ENCODE results near the gene P3H2. TPM values are rescaled to one million over a fixed set of nuclear protein-coding genes. Genes with fewer than 3 reads are reported as not detected.
A peak's percentile ranks its signal among the peaks of the same experiment; 100 is the strongest.

P3H2 gene
- total RNA-seq, 2 donors from 2014 or later, result 285 to 322 TPM

- no peak overlapping the region for H3K4me3 ChIP-seq (ENCODE audit: low read length)
- H3K4me1 ChIP-seq (ENCODE audit: control insufficient read depth, insufficient read depth, low read length), result peaks cover 9% of the 10 kb centered on the region
- no peaks in the 10 kb centered on the region for H3K9me3 Mint-ChIP-seq
- DNase-seq, result no peak
- TF ChIP-seq, protein P1, sequence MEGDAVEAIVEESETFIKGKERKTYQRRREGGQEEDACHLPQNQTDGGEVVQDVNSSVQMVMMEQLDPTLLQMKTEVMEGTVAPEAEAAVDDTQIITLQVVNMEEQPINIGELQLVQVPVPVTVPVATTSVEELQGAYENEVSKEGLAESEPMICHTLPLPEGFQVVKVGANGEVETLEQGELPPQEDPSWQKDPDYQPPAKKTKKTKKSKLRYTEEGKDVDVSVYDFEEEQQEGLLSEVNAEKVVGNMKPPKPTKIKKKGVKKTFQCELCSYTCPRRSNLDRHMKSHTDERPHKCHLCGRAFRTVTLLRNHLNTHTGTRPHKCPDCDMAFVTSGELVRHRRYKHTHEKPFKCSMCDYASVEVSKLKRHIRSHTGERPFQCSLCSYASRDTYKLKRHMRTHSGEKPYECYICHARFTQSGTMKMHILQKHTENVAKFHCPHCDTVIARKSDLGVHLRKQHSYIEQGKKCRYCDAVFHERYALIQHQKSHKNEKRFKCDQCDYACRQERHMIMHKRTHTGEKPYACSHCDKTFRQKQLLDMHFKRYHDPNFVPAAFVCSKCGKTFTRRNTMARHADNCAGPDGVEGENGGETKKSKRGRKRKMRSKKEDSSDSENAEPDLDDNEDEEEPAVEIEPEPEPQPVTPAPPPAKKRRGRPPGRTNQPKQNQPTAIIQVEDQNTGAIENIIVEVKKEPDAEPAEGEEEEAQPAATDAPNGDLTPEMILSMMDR (conservative IDR thresholded peaks at IDR 0.05), result no peak
- H3K4me3 Mint-ChIP-seq, result no peak overlapping the region
- peaks cover 47% of the 10 kb centered on the region for H3K36me3 ChIP-seq (ENCODE audit: control insufficient read depth, insufficient read depth, low read length)
- peaks cover 56% of the 10 kb centered on the region for H3K4me1 Mint-ChIP-seq
- H3K27ac Mint-ChIP-seq, result no peak overlapping the region
- H3K9me3 ChIP-seq (ENCODE audit: control insufficient read depth, low read length), result no peaks in the 10 kb centered on the region
- no peak overlapping the region for H3K9ac ChIP-seq (ENCODE audit: extremely low read depth, low read length, poor library complexity, severe bottlenecking)
- WGBS, 2 experiments (ENCODE audit: insufficient coverage in 1 of 2, insufficient read length in 1 of 2), result 75 to 92% methylated on average over 3 to 5 of the region's 5 CpGs
- H3K27ac ChIP-seq (ENCODE audit: low read depth, low read length), result no peak overlapping the region
- no peaks in the 10 kb centered on the region for H3K27me3 ChIP-seq (ENCODE audit: control insufficient read depth, insufficient read depth, low read length, poor library complexity, severe bottlenecking)
- no peaks in the 10 kb centered on the region for H3K36me3 Mint-ChIP-seq (ENCODE audit: low read depth)
- H3K27me3 Mint-ChIP-seq (ENCODE audit: insufficient read depth), result no peaks in the 10 kb centered on the region
Measured at GRCh38 chr3:190040145-190040544, 80.6 kb downstream of the P3H2 start.

DNA sequence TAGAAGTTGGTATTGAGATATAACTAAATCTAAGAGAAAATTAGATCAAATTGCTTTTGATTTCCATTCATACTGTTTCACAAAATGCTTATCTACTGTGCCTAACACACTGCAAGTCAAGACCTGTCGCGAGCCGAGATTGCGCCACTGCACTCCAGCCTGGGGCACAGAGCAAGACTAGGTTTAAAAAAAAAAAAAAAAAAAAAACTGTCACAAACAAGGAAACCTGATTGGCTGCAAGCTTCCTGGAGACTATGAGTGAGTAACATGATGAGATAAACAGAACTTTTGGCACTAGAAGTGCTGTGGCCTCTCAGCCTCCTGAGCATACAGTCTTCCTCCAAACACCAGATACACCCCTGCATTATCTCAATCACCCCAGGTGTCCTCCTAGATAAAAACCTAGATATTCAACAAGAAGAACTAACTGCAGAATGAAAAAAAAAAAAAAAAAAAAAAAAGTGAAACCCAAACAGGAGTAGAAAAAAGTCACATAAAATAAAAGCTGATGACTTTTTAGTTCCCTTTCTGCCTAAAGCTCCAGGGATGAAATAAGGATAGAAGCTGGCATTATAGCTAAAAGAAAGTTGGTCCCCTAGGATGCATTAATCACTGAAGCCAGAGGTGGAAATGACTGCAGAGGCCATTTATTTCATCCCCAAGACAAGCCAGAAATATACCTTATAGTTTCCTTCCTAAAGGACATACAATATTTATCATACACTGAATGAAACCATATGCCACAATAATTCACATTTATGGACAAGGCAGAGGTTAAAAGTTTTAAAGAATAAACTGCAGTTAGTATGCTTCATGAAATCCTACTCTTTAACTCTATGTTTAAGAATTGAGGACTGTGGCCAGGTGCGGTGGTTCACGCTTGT lies 82.4 kb downstream of the P3H2 start:
- no peaks in the 10 kb centered on the region for H3K9me3 ChIP-seq (ENCODE audit: control insufficient read depth, low read length)
- H3K27me3 ChIP-seq (ENCODE audit: control insufficient read depth, insufficient read depth, low read length, poor library complexity, severe bottlenecking), result no peaks in the 10 kb centered on the region
- no peak overlapping the region for H3K4me3 Mint-ChIP-seq
- TF ChIP-seq, protein P1 (conservative IDR thresholded peaks at IDR 0.05), result no peak
- no peak overlapping the region for H3K9ac ChIP-seq (ENCODE audit: extremely low read depth, low read length, poor library complexity, severe bottlenecking)
- peaks cover 56% of the 10 kb centered on the region for H3K4me1 Mint-ChIP-seq
- DNase-seq, result peak; percentile 55
- no peak overlapping the region for H3K27ac ChIP-seq (ENCODE audit: low read depth, low read length)
- no peaks in the 10 kb centered on the region for H3K27me3 Mint-ChIP-seq (ENCODE audit: insufficient read depth)
- no peak overlapping the region for H3K4me3 ChIP-seq (ENCODE audit: low read length)
- peaks cover 5% of the 10 kb centered on the region for H3K36me3 Mint-ChIP-seq (ENCODE audit: low read depth)
- peak overlapping the region; percentile 73 for H3K27ac Mint-ChIP-seq
- 80 to 100% methylated on average over 3 to 6 of the region's 6 CpGs for WGBS, 2 experiments (ENCODE audit: insufficient coverage in 1 of 2, insufficient read length in 1 of 2)
- H3K9me3 Mint-ChIP-seq, result no peaks in the 10 kb centered on the region
- H3K36me3 ChIP-seq (ENCODE audit: control insufficient read depth, insufficient read depth, low read length), result peaks cover 40% of the 10 kb centered on the region
- peaks cover 14% of the 10 kb centered on the region for H3K4me1 ChIP-seq (ENCODE audit: control insufficient read depth, insufficient read depth, low read length)

GRCh38 chr3:190036631-190037030 lies 84.1 kb downstream of the P3H2 start:
- Mint-ChIP-seq H3K4me1 (peaks cover 41% of the 10 kb centered on the region), H3K36me3 (ENCODE audit: low read depth) (peaks cover 13% of the 10 kb centered on the region), H3K27ac (no peak overlapping the region), H3K9me3 (no peaks in the 10 kb centered on the region), H3K27me3 (ENCODE audit: insufficient read depth) (no peaks in the 10 kb centered on the region), H3K4me3 (no peak overlapping the region)
- Histone ChIP-seq H3K9me3 (ENCODE audit: control insufficient read depth, low read length) (no peaks in the 10 kb centered on the region), H3K27me3 (ENCODE audit: control insufficient read depth, insufficient read depth, low read length, poor library complexity, severe bottlenecking) (no peaks in the 10 kb centered on the region), H3K4me3 (ENCODE audit: low read length) (no peak overlapping the region), H3K9ac (ENCODE audit: extremely low read depth, low read length, poor library complexity, severe bottlenecking) (no peak overlapping the region), H3K4me1 (ENCODE audit: control insufficient read depth, insufficient read depth, low read length) (peaks cover 14% of the 10 kb centered on the region), H3K36me3 (ENCODE audit: control insufficient read depth, insufficient read depth, low read length) (peaks cover 43% of the 10 kb centered on the region), H3K27ac (ENCODE audit: low read depth, low read length) (no peak overlapping the region)
- WGBS, 2 experiments (ENCODE audit: insufficient coverage in 1 of 2, insufficient read length in 1 of 2), result 94 to 100% methylated on average over 1 of the region's 2 CpGs
- DNase-seq, result no peak
- TF ChIP-seq, protein P1 (conservative IDR thresholded peaks at IDR 0.05), result no peak

Data from endodermal cell (in vitro differentiated cells).